SK-N-SH treated with all-trans-retinoic acid at 6 μM for 48 hours (cell line): Measurements from ENCODE around the gene EBF3.

Experiments used
- ATAC-seq: fragments of 200-7000 bp; cut with Tn5 transposase; 3 replicates; pipeline ENCODE4 v1.9.1; 2020; ENCODE audit warnings: mild to moderate bottlenecking, moderate library complexity
- ARNTL ChIP-seq: fragments of 450-650 bp; formaldehyde crosslinking; IDR thresholded peaks from 2 replicates; pipeline ENCODE4 v1.5.0; 2020; ENCODE audit warnings: low read depth, mild to moderate bottlenecking, moderate library complexity, borderline replicate concordance
- BACH2 ChIP-seq: fragments of 250-450 bp; sonication (Bioruptor Pico); IDR thresholded peaks from 2 replicates; pipeline ENCODE4 v1.9.0; 2021; ENCODE audit warnings: mild to moderate bottlenecking, borderline replicate concordance
- CREB5 ChIP-seq: fragments of 250-450 bp; sonication (Bioruptor Pico); IDR thresholded peaks from 2 replicates; pipeline ENCODE4 v1.5.1; 2020; ENCODE audit warnings: low read depth, mild to moderate bottlenecking, moderate library complexity
- CSDC2 ChIP-seq: fragments of 250-450 bp; sonication (Bioruptor Pico); IDR thresholded peaks from 2 replicates; pipeline ENCODE4 v1.5.0; 2020; ENCODE audit warnings: mild to moderate bottlenecking, moderate library complexity
- CSRNP3 ChIP-seq: fragments of 250-450 bp; sonication (Bioruptor Pico); IDR thresholded peaks from 2 replicates; pipeline ENCODE4 v1.5.1; 2021; ENCODE audit warnings: mild to moderate bottlenecking, moderate library complexity
- ESRRG ChIP-seq: fragments of 250-450 bp; sonication (Bioruptor Pico); IDR thresholded peaks from 2 replicates; pipeline ENCODE4 v1.6.1; 2021; ENCODE audit warnings: mild to moderate bottlenecking
- GLIS3 ChIP-seq: fragments of 250-450 bp; sonication (Bioruptor Pico); IDR thresholded peaks from 2 replicates; pipeline ENCODE4 v1.5.0; 2020; ENCODE audit warnings: mild to moderate bottlenecking, moderate library complexity
- ISL1 ChIP-seq: fragments of 250-450 bp; sonication (Bioruptor Pico); IDR thresholded peaks from 2 replicates; pipeline ENCODE4 v2.1.2; 2022; ENCODE audit warnings: mild to moderate bottlenecking, moderate library complexity
- OSR1 ChIP-seq: fragments of 250-450 bp; sonication (Bioruptor Pico); IDR thresholded peaks from 2 replicates; pipeline ENCODE4 v1.8.0; 2022; ENCODE audit warnings: moderate library complexity, mild to moderate bottlenecking, inconsistent platforms
- PATZ1 ChIP-seq: fragments of 250-450 bp; sonication (Bioruptor Pico); IDR thresholded peaks from 2 replicates; pipeline ENCODE4 v1.8.0; 2020; ENCODE audit warnings: mild to moderate bottlenecking, moderate library complexity, borderline replicate concordance
- POU6F1 ChIP-seq: fragments of 250-450 bp; sonication (Bioruptor Pico); IDR thresholded peaks from 2 replicates; pipeline ENCODE4 v1.8.0; 2021; ENCODE audit warnings: low read depth, mild to moderate bottlenecking, moderate library complexity, borderline replicate concordance
- PPARA ChIP-seq: fragments of 250-450 bp; sonication (Bioruptor Pico); IDR thresholded peaks from 2 replicates; pipeline ENCODE4 v1.5.0; 2020; ENCODE audit warnings: mild to moderate bottlenecking, borderline replicate concordance
- RARB ChIP-seq: fragments of 250-450 bp; sonication (Bioruptor Pico); IDR thresholded peaks from 2 replicates; pipeline ENCODE4 v1.8.0; 2021; ENCODE audit warnings: mild to moderate bottlenecking, moderate library complexity
- SNAI2 ChIP-seq: fragments of 250-450 bp; sonication (Bioruptor Pico); IDR thresholded peaks from 2 replicates; pipeline ENCODE4 v1.5.0; 2020; ENCODE audit warnings: mild to moderate bottlenecking, moderate library complexity
- TCF4 ChIP-seq: fragments of 250-450 bp; sonication (Bioruptor Pico); IDR thresholded peaks from 2 replicates; pipeline ENCODE4 v1.8.0; 2021; ENCODE audit warnings: mild to moderate bottlenecking, moderate library complexity, borderline replicate concordance
- TOX ChIP-seq: fragments of 250-450 bp; sonication (Bioruptor Pico); IDR thresholded peaks from 2 replicates; pipeline ENCODE4 v1.8.0; 2021; ENCODE audit warnings: mild to moderate bottlenecking, moderate library complexity, borderline replicate concordance
- TSHZ2 ChIP-seq: fragments of 250-450 bp; sonication (Bioruptor Pico); IDR thresholded peaks from 2 replicates; pipeline ENCODE4 v1.5.0; 2020; ENCODE audit warnings: mild to moderate bottlenecking, moderate library complexity
- ZC3H10 ChIP-seq: fragments of 250-450 bp; sonication (Bioruptor Pico); IDR thresholded peaks from 2 replicates; pipeline ENCODE4 v1.5.1; 2021; ENCODE audit warnings: mild to moderate bottlenecking, moderate library complexity
- ZFP3 ChIP-seq: fragments of 250-450 bp; sonication (Bioruptor Pico); IDR thresholded peaks from 2 replicates; pipeline ENCODE4 v1.5.0; 2020; ENCODE audit warnings: mild to moderate bottlenecking, moderate library complexity
- ZNF565 ChIP-seq: fragments of 450-650 bp; formaldehyde crosslinking; conservative IDR thresholded peaks from 2 replicates; pipeline ENCODE4 v1.5.0; 2020; ENCODE audit warnings: low read depth, mild to moderate bottlenecking, moderate library complexity
- ZNF70 ChIP-seq: fragments of 450-650 bp; formaldehyde crosslinking; IDR thresholded peaks from 2 replicates; pipeline ENCODE4 v1.5.0; 2020; ENCODE audit warnings: mild to moderate bottlenecking, moderate library complexity
- ZNF8 ChIP-seq: fragments of 450-650 bp; formaldehyde crosslinking; IDR thresholded peaks from 2 replicates; pipeline ENCODE4 v1.5.0; 2020; ENCODE audit warnings: mild to moderate bottlenecking, moderate library complexity

Gene EBF3

GRCh38 chr10:129949411-129949810, 14.7 kb downstream of the EBF3 start:
- TF ChIP-seq ESRRG (CRISPR knock-in tag) (no peak), GLIS3 (CRISPR knock-in tag) (no peak), ZNF8 (CRISPR knock-in tag) (no peak), OSR1 (CRISPR knock-in tag) (no peak), ZC3H10 (CRISPR knock-in tag) (no peak), TSHZ2 (CRISPR knock-in tag) (no peak), ZNF565 (no peak), ISL1 (no peak), CSDC2 (CRISPR knock-in tag) (no peak), ARNTL (no peak), ZFP3 (no peak), POU6F1 (CRISPR knock-in tag) (no peak)
- ATAC-seq = no peak

GRCh38 chr10:129946859-129947258, 17.2 kb downstream of the EBF3 start:
- no peak for TF ChIP-seq ZC3H10 (CRISPR knock-in tag)
- TF ChIP-seq PPARA (CRISPR knock-in tag) = no peak
- no peak for TF ChIP-seq PATZ1 (CRISPR knock-in tag)
- no peak for TF ChIP-seq ARNTL
- no peak for TF ChIP-seq TOX (CRISPR knock-in tag)
- ATAC-seq = no peak

- ATAC-seq = no peak
- no peak for TF ChIP-seq SNAI2 (CRISPR knock-in tag)
- TF ChIP-seq ZNF70 (CRISPR knock-in tag) = no peak
- TF ChIP-seq PPARA (CRISPR knock-in tag) = no peak
- TF ChIP-seq TCF4 (CRISPR knock-in tag) = no peak
- TF ChIP-seq CSRNP3 (CRISPR knock-in tag) = no peak
- TF ChIP-seq PATZ1 (CRISPR knock-in tag) = no peak
- TF ChIP-seq ARNTL = no peak
- no peak for TF ChIP-seq RARB (CRISPR knock-in tag)
- no peak for TF ChIP-seq TSHZ2 (CRISPR knock-in tag)
- no peak for TF ChIP-seq CSDC2 (CRISPR knock-in tag)
- TF ChIP-seq BACH2 (CRISPR knock-in tag) = no peak
- no peak for TF ChIP-seq TOX (CRISPR knock-in tag)
- no peak for TF ChIP-seq GLIS3 (CRISPR knock-in tag)
- TF ChIP-seq ZC3H10 (CRISPR knock-in tag) = no peak
- TF ChIP-seq OSR1 (CRISPR knock-in tag) = no peak
- no peak for TF ChIP-seq ZNF565
- TF ChIP-seq CREB5 (CRISPR knock-in tag) = no peak
Measured at GRCh38 chr10:129945941-129946760, 17.9 kb downstream of the EBF3 start.
